Endothelial cell of umbilical vein (primary cell): ENCODE data around the gene KIF1C.

Source experiments
- CTCF ChIP-seq, 2 donors: IDR thresholded peaks; 1 replicate in 1 of 2; 2 replicates in 1 of 2; pipeline ENCODE4 v1.5.1; 2011; ENCODE audit warnings: low read length in 2 of 2, mild to moderate bottlenecking in 2 of 2, moderate library complexity in 2 of 2, control low read depth in 1 of 2, inconsistent platforms in 1 of 2, low read depth in 1 of 2; ENCODE audit not compliant: insufficient read depth in 1 of 2; ENCODE audit errors: extremely low read depth in 1 of 2
- EZH2 ChIP-seq: IDR thresholded peaks from 2 replicates; pipeline ENCODE4 v1.6.1; 2012; ENCODE audit warnings: borderline replicate concordance, low read depth, mild to moderate bottlenecking, moderate library complexity, low read length, inconsistent platforms; ENCODE audit not compliant: severe bottlenecking
- FOS ChIP-seq: IDR thresholded peaks from 2 replicates; pipeline ENCODE4 v1.6.1; 2011; ENCODE audit warnings: mild to moderate bottlenecking, low read length, moderate library complexity, borderline replicate concordance; ENCODE audit not compliant: insufficient read depth
- GATA2 ChIP-seq: IDR thresholded peaks from 2 replicates; pipeline ENCODE4 v1.7.0; 2011; ENCODE audit warnings: low read depth, mild to moderate bottlenecking, moderate library complexity, mixed read lengths, low read length; ENCODE audit not compliant: insufficient read length, insufficient read depth
- MAX ChIP-seq: IDR thresholded peaks from 2 replicates; pipeline ENCODE4 v1.6.1; 2011; ENCODE audit not compliant: insufficient read depth, insufficient read length
- MYC ChIP-seq: IDR thresholded peaks from one replicate; pipeline ENCODE4 v1.6.1; 2011; ENCODE audit warnings: mild to moderate bottlenecking, low read depth, low read length
- POLR2A ChIP-seq: IDR thresholded peaks from 2 replicates; pipeline ENCODE4 v1.6.1; 2012; ENCODE audit warnings: low read depth, mild to moderate bottlenecking, control low read depth, low read length
- POLR2AphosphoS5 ChIP-seq: IDR thresholded peaks from 2 replicates; pipeline ENCODE4 v1.6.1; 2012; ENCODE audit warnings: low read depth, mild to moderate bottlenecking, control low read depth, low read length, moderate library complexity; ENCODE audit not compliant: insufficient read depth

GRCh38 chr17:5023588-5024147 lies 25.9 kb downstream of the KIF1C start:
- TF ChIP-seq CTCF (IDR thresholded peaks at IDR 0.05; ENCODE audit: extremely low read depth in 1 of 2, insufficient read depth in 1 of 2, low read depth in 1 of 2, low read length in 2 of 2): no peak
- no peak for TF ChIP-seq POLR2AphosphoS5
- TF ChIP-seq EZH2: no peak
- TF ChIP-seq POLR2A: no peak
- TF ChIP-seq FOS: no peak
- TF ChIP-seq MYC: no peak
- TF ChIP-seq GATA2: no peak
- no peak for TF ChIP-seq MAX
